MCF 10A (cell line): Measurements from ENCODE around the gene RIPPLY3. TPM values are rescaled to one million over a fixed set of nuclear protein-coding genes. Genes with fewer than 3 reads are reported as not detected.

Experiments used
- BruUV-seq: library from RNA; stranded (reverse); fragments of 400-500 nt; replicated peaks from 2 replicates; lab custom pipeline; 2021; lab: Mats Ljungman, UMichigan
- CTCF ChIA-PET: fragments of 300-600 bp; sonication (Branson Sonifier 250); formaldehyde crosslinking; extraction: SDS; loops from one replicate; lab custom pipeline; 2021; ENCODE audit warnings: antibody characterized with exemption, inconsistent platforms; lab: Yijun Ruan, JAX
- POLR2A ChIA-PET: fragments of 300-600, 350-650 bp; sonication (Branson Sonifier 250); formaldehyde crosslinking; extraction: SDS; loops from one replicate; lab custom pipeline; 2020; ENCODE audit warnings: antibody characterized with exemption, inconsistent platforms; lab: Yijun Ruan, JAX
- DNase-seq: peaks from one replicate; pipeline ENCODE4 v3.0.0-alpha.2; 2018; ENCODE audit not compliant: unreplicated experiment
- H3K27ac Mint-ChIP-seq: one replicate; pipeline ENCODE4 v1.8.0; 2022; ENCODE audit warnings: mild to moderate bottlenecking, low read depth, mixed read lengths; ENCODE audit not compliant: unreplicated experiment
- H3K27me3 Mint-ChIP-seq: one replicate; pipeline ENCODE4 v1.8.0; 2022; ENCODE audit warnings: mixed read lengths; ENCODE audit not compliant: insufficient read depth, unreplicated experiment
- H3K36me3 Mint-ChIP-seq: one replicate; pipeline ENCODE4 v1.8.0; 2022; ENCODE audit warnings: mild to moderate bottlenecking, moderate library complexity, mixed read lengths; ENCODE audit not compliant: insufficient read depth, unreplicated experiment
- H3K4me1 Mint-ChIP-seq: one replicate; pipeline ENCODE4 v1.8.0; 2022; ENCODE audit warnings: mixed read lengths; ENCODE audit not compliant: insufficient read depth, unreplicated experiment
- H3K4me3 Mint-ChIP-seq: one replicate; pipeline ENCODE4 v1.8.0; 2022; ENCODE audit warnings: mild to moderate bottlenecking, moderate library complexity, mixed read lengths; ENCODE audit not compliant: unreplicated experiment
- H3K9me3 Mint-ChIP-seq: one replicate; pipeline ENCODE4 v1.8.0; 2022; ENCODE audit warnings: mixed read lengths; ENCODE audit not compliant: unreplicated experiment
- CTCF ChIP-seq: fragments of 200-600 bp; IDR thresholded peaks from one replicate; pipeline ENCODE4 v1.8.0; 2022; ENCODE audit warnings: antibody characterized with exemption, mild to moderate bottlenecking; ENCODE audit not compliant: unreplicated experiment
- intact Hi-C: fragments of 100-400 bp; cut with micrococcal nuclease; formaldehyde crosslinking; loops from 2 replicates; pipeline ENCODE4 v1.14.1; 2022
- total RNA-seq: library from RNA; stranded (reverse); gene quantifications from 2 replicates; pipeline ENCODE4 v1.2.3, GENCODE V29; 2022

The RIPPLY3 gene
- total RNA-seq, 1 experiment from 2014 or later: not detected

GRCh38 chr21:37009740-37010341 is 3.3 kb downstream of the RIPPLY3 start:
- ChIA-PET POLR2A (no interaction called here), CTCF (interaction anchor here (0.6 to 1.7 kb wide), 14 partner anchors 8 to 1433 kb away, joined by 3 to 8 read pairs (median 4); no protein-coding TSS in a partner anchor)
- Mint-ChIP-seq H3K27ac (no peak overlapping the region), H3K9me3 (no peaks in the 10 kb centered on the region), H3K4me1 (no peaks in the 10 kb centered on the region), H3K36me3 (no peaks in the 10 kb centered on the region), H3K27me3 (no peaks in the 10 kb centered on the region), H3K4me3 (peak overlapping the region; percentile 58)
- intact Hi-C loops: loop anchor here (1.0 kb wide), 1 partner anchor 33 kb away; no protein-coding TSS in a partner anchor
- BruUV-seq: no TSS peak
- peak; percentile 76 for TF ChIP-seq CTCF
- peak; percentile 82 for DNase-seq

- Mint-ChIP-seq H3K27ac (no peak overlapping the region), H3K4me1 (no peaks in the 10 kb centered on the region), H3K36me3 (no peaks in the 10 kb centered on the region), H3K9me3 (no peaks in the 10 kb centered on the region), H3K4me3 (no peak overlapping the region), H3K27me3 (no peaks in the 10 kb centered on the region)
- ChIA-PET CTCF (interaction anchor here (0.6 to 0.7 kb wide), 2 partner anchors 8 to 387 kb away, joined by 3 to 5 read pairs; no protein-coding TSS in a partner anchor), POLR2A (interaction anchor here (0.6 kb wide), 1 partner anchor 1186 kb away, joined by 3 read pairs; no protein-coding TSS in a partner anchor)
- no peak for TF ChIP-seq CTCF
- no peak for DNase-seq
- intact Hi-C loops: no loop called here
- BruUV-seq: no TSS peak
These were observed 11.6 kb downstream of the RIPPLY3 start for GRCh38 chr21:37017951-37018679.

- DNase-seq: no peak
- H3K4me1 Mint-ChIP-seq: no peaks in the 10 kb centered on the region
- H3K27me3 Mint-ChIP-seq: peaks cover 11% of the 10 kb centered on the region
- H3K36me3 Mint-ChIP-seq: no peaks in the 10 kb centered on the region
- no peak overlapping the region for H3K27ac Mint-ChIP-seq
- ChIA-PET POLR2A (interaction anchor here (0.5 to 1.0 kb wide), 2 partner anchors 12 to 39 kb away, joined by 3 read pairs; no protein-coding TSS in a partner anchor), CTCF (interaction anchor here (0.6 kb wide), 2 partner anchors 14 to 522 kb away, joined by 3 read pairs; no protein-coding TSS in a partner anchor)
- no peak for TF ChIP-seq CTCF
- no peak overlapping the region for H3K4me3 Mint-ChIP-seq
- no TSS peak for BruUV-seq
- no peaks in the 10 kb centered on the region for H3K9me3 Mint-ChIP-seq
- intact Hi-C loops: no loop called here
These were observed 20.0 kb downstream of the RIPPLY3 start for GRCh38 chr21:37026499-37026898.

DNA sequence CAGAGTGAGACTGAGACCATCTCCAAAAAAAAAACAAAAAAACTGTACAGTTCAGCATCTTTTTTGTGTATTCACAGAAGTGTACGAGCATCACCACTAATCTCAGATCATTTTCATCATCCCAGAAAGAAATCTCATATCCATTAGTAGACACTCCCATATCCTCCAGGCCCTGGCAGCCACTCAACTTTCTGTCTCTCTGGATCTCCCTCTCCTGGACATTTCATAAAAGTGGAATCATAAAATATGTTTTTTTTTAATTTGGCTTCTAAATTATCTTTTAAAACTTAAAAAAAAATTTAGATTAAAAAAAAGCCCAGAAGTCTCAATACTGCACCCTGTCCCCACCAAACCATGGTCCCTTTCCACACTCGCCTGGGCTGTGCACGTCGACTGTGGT is 22.1 kb downstream of the RIPPLY3 start:
- no TSS peak for BruUV-seq
- TF ChIP-seq CTCF: no peak
- no peaks in the 10 kb centered on the region for H3K36me3 Mint-ChIP-seq
- ChIA-PET POLR2A (no interaction called here), CTCF (interaction anchor here (0.7 to 1.7 kb wide), 2 partner anchors 18 to 58 kb away, joined by 3 to 4 read pairs; no protein-coding TSS in a partner anchor)
- peaks cover 9% of the 10 kb centered on the region for H3K4me1 Mint-ChIP-seq
- no peak overlapping the region for H3K27ac Mint-ChIP-seq
- intact Hi-C loops: no loop called here
- H3K4me3 Mint-ChIP-seq: no peak overlapping the region
- H3K27me3 Mint-ChIP-seq: peaks cover 11% of the 10 kb centered on the region
- DNase-seq: peak; percentile 33
- no peaks in the 10 kb centered on the region for H3K9me3 Mint-ChIP-seq
